ENCODE measurements around the gene NPY2R.

DNA sequence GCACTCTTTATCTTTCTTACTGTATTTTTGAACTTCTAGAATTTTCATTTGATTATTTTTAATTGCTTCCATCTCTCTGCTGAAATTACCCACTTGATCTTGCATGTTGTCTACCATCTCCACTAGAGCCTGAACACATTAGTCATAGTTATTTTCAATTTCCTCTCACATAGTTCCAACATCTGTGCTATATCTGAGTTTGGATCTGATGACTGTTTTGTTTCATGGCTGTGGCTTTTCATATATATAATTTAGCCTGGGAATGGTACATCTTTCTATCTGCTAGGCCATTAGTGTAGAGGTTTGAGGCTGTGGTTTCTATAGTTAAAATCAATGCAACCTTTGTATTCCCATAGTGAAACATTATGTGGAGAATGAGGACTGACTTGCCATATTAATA lies 33.2 kb downstream of the NPY2R start:
- no peak for TF ChIP-seq ZNF274 (IDR thresholded peaks at IDR 0.05; ENCODE audit: low read depth, low read length)
- no peak for TF ChIP-seq SUZ12 (IDR thresholded peaks at IDR 0.05; ENCODE audit: extremely low read depth, insufficient read depth, insufficient read length)
- TF ChIP-seq YY1 (IDR thresholded peaks at IDR 0.05; ENCODE audit: insufficient read depth, insufficient read length): no peak
